Suprapubic skin (tissue), 4 donors: Measurements from ENCODE around the gene KNCN.

ENCODE experiments used
- EP300 ChIP-seq: sonication (generic); formaldehyde crosslinking; IDR thresholded peaks from one replicate; pipeline ENCODE4 v1.6.1; 2017; ENCODE audit warnings: antibody characterized with exemption
- POLR2A ChIP-seq, 2 donors: fragments of 450-650 bp; IDR thresholded peaks; one replicate each; pipeline ENCODE4 v1.6.1; 2017; ENCODE audit warnings: antibody characterized with exemption in 2 of 2, mild to moderate bottlenecking in 2 of 2, moderate library complexity in 2 of 2
- POLR2AphosphoS5 ChIP-seq, 3 donors: sonication (generic); formaldehyde crosslinking; IDR thresholded peaks; one replicate each; pipeline ENCODE4 v1.6.1; 2017; ENCODE audit warnings: antibody characterized with exemption in 3 of 3
- TF ChIP-seq, protein P1 (sequence below), 2 donors: fragments of 200-600 bp in 1 of 2; fragments of 450-650 bp in 1 of 2; sonication (generic) in 1 of 2; IDR thresholded peaks; one replicate each; pipeline ENCODE4 v1.5.1; 2016 to 2019; ENCODE audit warnings: antibody characterized with exemption in 2 of 2, mild to moderate bottlenecking in 1 of 2, moderate library complexity in 1 of 2

DNA sequence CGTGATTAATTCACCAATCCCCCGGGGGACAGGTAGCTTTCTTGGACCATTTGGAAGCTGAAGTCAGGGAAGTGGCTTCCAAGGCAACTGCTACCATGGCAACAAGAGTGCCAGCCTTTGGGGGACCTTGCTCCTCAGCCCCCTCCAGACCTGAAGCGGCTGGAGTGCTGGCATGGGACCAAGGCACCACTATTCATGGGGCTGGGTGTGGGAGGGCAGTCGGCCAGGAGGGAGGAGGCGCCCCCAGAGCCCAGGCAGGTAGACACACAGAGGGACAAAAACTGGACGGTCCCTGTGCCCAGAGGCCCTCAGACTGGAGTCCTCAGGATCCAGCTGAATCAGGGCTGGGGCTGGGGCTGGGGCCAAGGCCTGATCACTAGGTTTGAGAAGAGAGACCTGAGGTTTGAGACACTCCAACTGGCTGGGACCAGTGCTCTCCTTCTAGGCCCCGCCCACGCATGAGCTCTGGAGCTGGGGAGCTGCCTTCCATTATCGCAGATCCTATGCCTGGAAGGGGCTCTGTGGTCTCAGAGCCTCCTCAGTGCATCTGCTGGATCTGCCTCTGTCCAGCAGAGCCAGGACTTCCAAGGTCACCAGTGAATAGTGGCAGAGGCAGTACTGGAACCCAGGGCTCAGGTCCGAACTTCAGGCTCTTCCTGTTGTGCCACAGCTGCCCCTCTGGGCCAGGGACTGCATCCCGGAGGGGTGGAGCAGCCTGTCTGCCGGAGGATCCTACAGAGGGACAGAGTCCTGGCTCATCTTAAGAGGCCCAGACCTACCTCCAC is 3.3 kb upstream of the KNCN start:
- TF ChIP-seq POLR2A (IDR thresholded peaks at IDR 0.05) (no peak), POLR2AphosphoS5 (IDR thresholded peaks at IDR 0.05) (no peak), EP300 (no peak)
- TF ChIP-seq, protein P1, sequence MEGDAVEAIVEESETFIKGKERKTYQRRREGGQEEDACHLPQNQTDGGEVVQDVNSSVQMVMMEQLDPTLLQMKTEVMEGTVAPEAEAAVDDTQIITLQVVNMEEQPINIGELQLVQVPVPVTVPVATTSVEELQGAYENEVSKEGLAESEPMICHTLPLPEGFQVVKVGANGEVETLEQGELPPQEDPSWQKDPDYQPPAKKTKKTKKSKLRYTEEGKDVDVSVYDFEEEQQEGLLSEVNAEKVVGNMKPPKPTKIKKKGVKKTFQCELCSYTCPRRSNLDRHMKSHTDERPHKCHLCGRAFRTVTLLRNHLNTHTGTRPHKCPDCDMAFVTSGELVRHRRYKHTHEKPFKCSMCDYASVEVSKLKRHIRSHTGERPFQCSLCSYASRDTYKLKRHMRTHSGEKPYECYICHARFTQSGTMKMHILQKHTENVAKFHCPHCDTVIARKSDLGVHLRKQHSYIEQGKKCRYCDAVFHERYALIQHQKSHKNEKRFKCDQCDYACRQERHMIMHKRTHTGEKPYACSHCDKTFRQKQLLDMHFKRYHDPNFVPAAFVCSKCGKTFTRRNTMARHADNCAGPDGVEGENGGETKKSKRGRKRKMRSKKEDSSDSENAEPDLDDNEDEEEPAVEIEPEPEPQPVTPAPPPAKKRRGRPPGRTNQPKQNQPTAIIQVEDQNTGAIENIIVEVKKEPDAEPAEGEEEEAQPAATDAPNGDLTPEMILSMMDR (IDR thresholded peaks at IDR 0.05) = no peak
